Measurements from ENCODE around the gene PLBD2.
A peak's percentile ranks its signal among the peaks of the same experiment; 100 is the strongest.

The PLBD2 gene

GRCh38 chr12:113422886-113423669 lies 64.7 kb downstream of the PLBD2 start:
- no peak for DNase-seq

- DNase-seq: no peak
Measured at GRCh38 chr12:113424456-113424855, 66.1 kb downstream of the PLBD2 start.

- peak; percentile 48 for DNase-seq
Measured at GRCh38 chr12:113424915-113425823, 66.8 kb downstream of the PLBD2 start.

GRCh38 chr12:113425960-113426453 lies 67.6 kb downstream of the PLBD2 start:
- DNase-seq: no peak

- DNase-seq: no peak
Measured at GRCh38 chr12:113427882-113428281, 69.5 kb downstream of the PLBD2 start.

- DNase-seq: no peak
Measured at GRCh38 chr12:113428482-113428881, 70.1 kb downstream of the PLBD2 start.

GRCh38 chr12:113432986-113433385 lies 74.6 kb downstream of the PLBD2 start:
- DNase-seq: no peak

- no peak for DNase-seq
Measured at GRCh38 chr12:113435367-113435766, 77.0 kb downstream of the PLBD2 start.

- DNase-seq: no peak
Measured at GRCh38 chr12:113436586-113436985, 78.2 kb downstream of the PLBD2 start.

- DNase-seq: no peak
Measured at GRCh38 chr12:113436993-113437728, 78.8 kb downstream of the PLBD2 start.

- DNase-seq: no peak
Measured at GRCh38 chr12:113437729-113438100, 79.3 kb downstream of the PLBD2 start.

GRCh38 chr12:113438523-113439300 lies 80.3 kb downstream of the PLBD2 start:
- DNase-seq: no peak

GRCh38 chr12:113439301-113439597 lies 80.9 kb downstream of the PLBD2 start:
- DNase-seq: no peak

- DNase-seq: no peak
Measured at GRCh38 chr12:113439606-113440030, 81.2 kb downstream of the PLBD2 start.

GRCh38 chr12:113440336-113440735 lies 81.9 kb downstream of the PLBD2 start:
- no peak for DNase-seq

All from activated naive CD4-positive, alpha-beta T cell treated with anti-CD3 and anti-CD28 coated beads, Interleukin-2, amount 50 U/mL, for 16 hours (primary cell).